ENCODE results near the gene ARHGAP29. TPM values are rescaled to one million over a fixed set of nuclear protein-coding genes. Genes with fewer than 3 reads are reported as not detected.

The ARHGAP29 gene
- total and polyA plus RNA-seq, 7 donors: 5.1 to 20.0 (median 11.8) TPM

- no peaks in the 10 kb centered on the region for H3K36me3 ChIP-seq (ENCODE audit: insufficient read depth in 1 of 2, low read depth in 1 of 2)
- intact Hi-C loops (cut with DNase I): no loop called here
- no peak for TF ChIP-seq CTCF (IDR thresholded peaks at IDR 0.05)
- no peak for ATAC-seq
- DNase-seq: no peak
- no peaks in the 10 kb centered on the region for H3K9me3 ChIP-seq
- 27 to 52% (median 41%) methylated on average over 1 of the region's 1 CpG for WGBS, 3 donors
- H3K27me3 ChIP-seq (ENCODE audit: insufficient read depth in 3 of 3, low read length in 2 of 3): no peaks in the 10 kb centered on the region
- H3K4me1 ChIP-seq: no peaks in the 10 kb centered on the region
- H3K4me3 ChIP-seq: no peak overlapping the region
- H3K27ac ChIP-seq: no peak overlapping the region
Measured at GRCh38 chr1:94280541-94280940, 43.2 kb upstream of the ARHGAP29 start.

- Histone ChIP-seq H3K36me3 (ENCODE audit: insufficient read depth in 1 of 2, low read depth in 1 of 2) (no peaks in the 10 kb centered on the region), H3K4me3 (no peak overlapping the region), H3K27me3 (ENCODE audit: insufficient read depth in 3 of 3, low read length in 2 of 3) (no peaks in the 10 kb centered on the region), H3K27ac (no peak overlapping the region), H3K9me3 (no peaks in the 10 kb centered on the region), H3K4me1 (no peaks in the 10 kb centered on the region)
- DNase-seq: no peak
- ATAC-seq: no peak
- WGBS, 3 donors: 96 to 100% (median 98%) methylated on average over 1 of the region's 1 CpG
- intact Hi-C loops (cut with DNase I): no loop called here
- no peak for TF ChIP-seq CTCF (IDR thresholded peaks at IDR 0.05)
Measured at GRCh38 chr1:94279462-94279861, 42.1 kb upstream of the ARHGAP29 start.

GRCh38 chr1:94279038-94279437, 41.7 kb upstream of the ARHGAP29 start:
- Histone ChIP-seq H3K27me3 (ENCODE audit: insufficient read depth in 3 of 3, low read length in 2 of 3) (no peaks in the 10 kb centered on the region), H3K36me3 (ENCODE audit: insufficient read depth in 1 of 2, low read depth in 1 of 2) (no peaks in the 10 kb centered on the region), H3K4me3 (no peak overlapping the region), H3K9me3 (no peaks in the 10 kb centered on the region), H3K4me1 (no peaks in the 10 kb centered on the region), H3K27ac (no peak overlapping the region)
- WGBS, 3 donors: 32 to 43% (median 38%) methylated on average over 1 of the region's 1 CpG
- TF ChIP-seq CTCF (IDR thresholded peaks at IDR 0.05): no peak
- no peak for ATAC-seq
- DNase-seq: no peak
- intact Hi-C loops (cut with DNase I): no loop called here

- ATAC-seq: no peak
- no peaks in the 10 kb centered on the region for H3K27me3 ChIP-seq (ENCODE audit: insufficient read depth in 3 of 3, low read length in 2 of 3)
- 33 to 42% (median 36%) methylated on average over 4 of the region's 4 CpGs for WGBS, 3 donors
- H3K4me3 ChIP-seq: no peak overlapping the region
- no peak for DNase-seq
- no peak for TF ChIP-seq CTCF (IDR thresholded peaks at IDR 0.05)
- H3K9me3 ChIP-seq: no peaks in the 10 kb centered on the region
- no peaks in the 10 kb centered on the region for H3K36me3 ChIP-seq (ENCODE audit: insufficient read depth in 1 of 2, low read depth in 1 of 2)
- intact Hi-C loops (cut with DNase I): no loop called here
- H3K4me1 ChIP-seq: no peaks in the 10 kb centered on the region
- H3K27ac ChIP-seq: no peak overlapping the region
Measured at GRCh38 chr1:94276988-94277434, 39.6 kb upstream of the ARHGAP29 start.

GRCh38 chr1:94275083-94275482, 37.7 kb upstream of the ARHGAP29 start:
- ATAC-seq: no peak
- Histone ChIP-seq H3K4me3 (no peak overlapping the region), H3K27ac (no peak overlapping the region), H3K4me1 (no peaks in the 10 kb centered on the region), H3K36me3 (ENCODE audit: insufficient read depth in 1 of 2, low read depth in 1 of 2) (no peaks in the 10 kb centered on the region), H3K27me3 (ENCODE audit: insufficient read depth in 3 of 3, low read length in 2 of 3) (no peaks in the 10 kb centered on the region), H3K9me3 (no peaks in the 10 kb centered on the region)
- TF ChIP-seq CTCF (IDR thresholded peaks at IDR 0.05): no peak
- DNase-seq: no peak
- intact Hi-C loops (cut with DNase I): no loop called here
- 53 to 69% (median 63%) methylated on average over 2 of the region's 2 CpGs for WGBS, 3 donors
